HepG2 (cell line): ENCODE measurements around the gene IFI35. TPM values are rescaled to one million over a fixed set of nuclear protein-coding genes. Genes with fewer than 3 reads are reported as not detected.

Experiments
- ARNT ChIP-seq: fragments of 450-650 bp; IDR thresholded peaks from 2 replicates; pipeline ENCODE4 v1.6.1; 2017
- CHCHD3 ChIP-seq: sonication (generic); formaldehyde crosslinking; IDR thresholded peaks from 2 replicates; pipeline ENCODE4 v1.8.0; 2022; ENCODE audit warnings: mild to moderate bottlenecking, missing genetic modification reagents, moderate library complexity
- MAFG ChIP-seq: sonication (generic); formaldehyde crosslinking; IDR thresholded peaks from 2 replicates; pipeline ENCODE4 v1.5.1; 2020; ENCODE audit warnings: mild to moderate bottlenecking, missing genetic modification reagents
- PRDM15 ChIP-seq: sonication (generic); formaldehyde crosslinking; IDR thresholded peaks from 2 replicates; pipeline ENCODE4 v1.4.0; 2020; ENCODE audit warnings: missing genetic modification reagents
- REPIN1 ChIP-seq: sonication (generic); formaldehyde crosslinking; IDR thresholded peaks from 2 replicates; pipeline ENCODE4 v1.8.0; 2022; ENCODE audit warnings: missing genetic modification reagents, low read depth, mild to moderate bottlenecking, borderline replicate concordance
- TBX2 ChIP-seq: sonication (generic); formaldehyde crosslinking; IDR thresholded peaks from 2 replicates; pipeline ENCODE4 v1.5.0; 2020; ENCODE audit warnings: missing genetic modification reagents, mild to moderate bottlenecking, borderline replicate concordance
- ZNF33B ChIP-seq: sonication (generic); formaldehyde crosslinking; IDR thresholded peaks from 2 replicates; pipeline ENCODE4 v1.5.1; 2020; ENCODE audit warnings: mild to moderate bottlenecking, missing genetic modification reagents
- ZNF549 ChIP-seq: sonication (generic); formaldehyde crosslinking; IDR thresholded peaks from 2 replicates; pipeline ENCODE4 v1.5.0; 2020; ENCODE audit warnings: missing genetic modification reagents
- ZNF646 ChIP-seq: sonication (generic); formaldehyde crosslinking; IDR thresholded peaks from 2 replicates; pipeline ENCODE4 v1.9.0; 2021; ENCODE audit warnings: mild to moderate bottlenecking, missing genetic modification reagents
- polyA plus RNA-seq, 8 experiments: library from polyadenylated mRNA; depleted of rRNA in 3 of 8; stranded (reverse) in 7 of 8; unstranded in 1 of 8; fragments of >200 nt; fragmentation: Illumina TruSeq in 4 of 8; extraction: Trizol in 4 of 8; gene quantifications; 2 replicates each; pipeline versions ENCODE4 v1.2.1 to v1.2.3, GENCODE V29; 2011 to 2016; ENCODE audit warnings: low read depth in 4 of 8, missing spikeins in 1 of 8, mixed read lengths in 1 of 8; ENCODE audit not compliant: insufficient read depth in 1 of 8
- total RNA-seq, 5 experiments: library from RNA; depleted of rRNA; stranded (reverse); fragments of >200 nt; fragmentation: Illumina TruSeq; extraction: Trizol; gene quantifications; 2 replicates each; pipeline ENCODE4 v1.2.3, GENCODE V29; 2016; ENCODE audit warnings: low read depth in 1 of 5
- TF ChIP-seq, protein P1 (sequence below): sonication (generic); formaldehyde crosslinking; IDR thresholded peaks from 2 replicates; pipeline ENCODE4 v1.4.0; 2020; ENCODE audit warnings: missing genetic modification reagents, borderline replicate concordance
- TF ChIP-seq, protein P2 (sequence below): sonication (generic); formaldehyde crosslinking; IDR thresholded peaks from 2 replicates; pipeline ENCODE4 v1.4.0; 2020; ENCODE audit warnings: missing genetic modification reagents, low read depth, mild to moderate bottlenecking, borderline replicate concordance

Gene IFI35
- total and polyA plus RNA-seq, 2 of the 13 experiments (the other 11 are each of a cell fraction or from before 2014, with no cell fraction given): 28.9 to 38.1 TPM

GRCh38 chr17:43024407-43025289, 18.1 kb downstream of the IFI35 start, which contains the start of gene RND2 (continued):
- TF ChIP-seq, protein P1, sequence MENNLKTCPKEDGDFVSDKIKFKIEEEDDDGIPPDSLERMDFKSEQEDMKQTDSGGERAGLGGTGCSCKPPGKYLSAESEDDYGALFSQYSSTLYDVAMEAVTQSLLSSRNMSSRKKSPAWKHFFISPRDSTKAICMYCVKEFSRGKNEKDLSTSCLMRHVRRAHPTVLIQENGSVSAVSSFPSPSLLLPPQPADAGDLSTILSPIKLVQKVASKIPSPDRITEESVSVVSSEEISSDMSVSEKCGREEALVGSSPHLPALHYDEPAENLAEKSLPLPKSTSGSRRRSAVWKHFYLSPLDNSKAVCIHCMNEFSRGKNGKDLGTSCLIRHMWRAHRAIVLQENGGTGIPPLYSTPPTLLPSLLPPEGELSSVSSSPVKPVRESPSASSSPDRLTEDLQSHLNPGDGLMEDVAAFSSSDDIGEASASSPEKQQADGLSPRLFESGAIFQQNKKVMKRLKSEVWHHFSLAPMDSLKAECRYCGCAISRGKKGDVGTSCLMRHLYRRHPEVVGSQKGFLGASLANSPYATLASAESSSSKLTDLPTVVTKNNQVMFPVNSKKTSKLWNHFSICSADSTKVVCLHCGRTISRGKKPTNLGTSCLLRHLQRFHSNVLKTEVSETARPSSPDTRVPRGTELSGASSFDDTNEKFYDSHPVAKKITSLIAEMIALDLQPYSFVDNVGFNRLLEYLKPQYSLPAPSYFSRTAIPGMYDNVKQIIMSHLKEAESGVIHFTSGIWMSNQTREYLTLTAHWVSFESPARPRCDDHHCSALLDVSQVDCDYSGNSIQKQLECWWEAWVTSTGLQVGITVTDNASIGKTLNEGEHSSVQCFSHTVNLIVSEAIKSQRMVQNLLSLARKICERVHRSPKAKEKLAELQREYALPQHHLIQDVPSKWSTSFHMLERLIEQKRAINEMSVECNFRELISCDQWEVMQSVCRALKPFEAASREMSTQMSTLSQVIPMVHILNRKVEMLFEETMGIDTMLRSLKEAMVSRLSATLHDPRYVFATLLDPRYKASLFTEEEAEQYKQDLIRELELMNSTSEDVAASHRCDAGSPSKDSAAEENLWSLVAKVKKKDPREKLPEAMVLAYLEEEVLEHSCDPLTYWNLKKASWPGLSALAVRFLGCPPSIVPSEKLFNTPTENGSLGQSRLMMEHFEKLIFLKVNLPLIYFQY (CRISPR knock-in tag): peak; percentile 47; the same call in 1 of the 2 replicates
- TF ChIP-seq, protein P2, sequence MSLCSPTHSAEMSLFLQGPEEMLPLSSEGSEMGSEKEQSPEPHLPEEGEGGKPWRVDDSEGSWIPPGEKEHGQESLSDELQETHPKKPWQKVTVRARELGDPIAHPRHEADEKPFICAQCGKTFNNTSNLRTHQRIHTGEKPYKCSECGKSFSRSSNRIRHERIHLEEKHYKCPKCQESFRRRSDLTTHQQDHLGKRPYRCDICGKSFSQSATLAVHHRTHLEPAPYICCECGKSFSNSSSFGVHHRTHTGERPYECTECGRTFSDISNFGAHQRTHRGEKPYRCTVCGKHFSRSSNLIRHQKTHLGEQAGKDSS: peak; percentile 76; the same call in 1 of the 2 replicates
- TF ChIP-seq TBX2 (0 out of 2 replicates have a peak, but pooled peaks have one; percentile 33), ZNF33B (peak; percentile 79), ARNT (no peak), ZNF549 (CRISPR knock-in tag) (no peak), PRDM15 (CRISPR knock-in tag) (0 out of 2 replicates have a peak, but pooled peaks have one; percentile 47), CHCHD3 (CRISPR knock-in tag) (no peak), ZNF646 (CRISPR knock-in tag) (no peak), MAFG (CRISPR knock-in tag) (no peak), REPIN1 (CRISPR knock-in tag) (peak; percentile 77)
